ELR (cell line): ENCODE measurements around the gene DGAT2L6.

ENCODE experiments used
- DNase-seq: peaks from one replicate; pipeline ENCODE4 v3.0.0-alpha.2; 2015; ENCODE audit warnings: low read depth

DGAT2L6 gene

GRCh38 chrX:70176938-70177533, at the start of gene DGAT2L6:
TSS of gene DGAT2L6 (plus strand) at chrX:70177483. CDS start at chrX:70177583, 100 bp downstream.
- DNase-seq = no peak

GRCh38 chrX:70128071-70128470, 49.2 kb upstream of the DGAT2L6 start:
- no peak for DNase-seq

- DNase-seq = peak; percentile 26
These were observed 47.5 kb upstream of the DGAT2L6 start for GRCh38 chrX:70129816-70130215.

DNA sequence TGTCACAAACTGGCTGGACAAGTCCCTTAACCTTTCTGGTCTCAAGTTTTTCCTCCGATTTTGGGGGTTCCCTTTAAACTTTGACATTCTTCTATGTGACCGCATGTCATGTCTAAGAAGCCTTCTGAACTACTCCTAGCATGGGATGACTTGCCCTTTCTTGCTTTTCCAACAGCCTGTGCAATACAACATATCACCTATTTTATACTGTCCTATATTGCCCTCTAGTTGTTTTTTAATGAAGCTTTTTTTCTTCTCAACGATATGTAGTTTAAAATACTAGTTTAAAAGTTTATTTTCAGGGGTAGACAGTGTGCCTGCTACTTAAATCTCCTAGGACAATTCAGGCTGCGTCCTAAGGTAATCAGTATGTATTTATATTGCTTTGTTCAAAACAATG, 45.1 kb upstream of the DGAT2L6 start:
- peak; percentile 19 for DNase-seq

DNA sequence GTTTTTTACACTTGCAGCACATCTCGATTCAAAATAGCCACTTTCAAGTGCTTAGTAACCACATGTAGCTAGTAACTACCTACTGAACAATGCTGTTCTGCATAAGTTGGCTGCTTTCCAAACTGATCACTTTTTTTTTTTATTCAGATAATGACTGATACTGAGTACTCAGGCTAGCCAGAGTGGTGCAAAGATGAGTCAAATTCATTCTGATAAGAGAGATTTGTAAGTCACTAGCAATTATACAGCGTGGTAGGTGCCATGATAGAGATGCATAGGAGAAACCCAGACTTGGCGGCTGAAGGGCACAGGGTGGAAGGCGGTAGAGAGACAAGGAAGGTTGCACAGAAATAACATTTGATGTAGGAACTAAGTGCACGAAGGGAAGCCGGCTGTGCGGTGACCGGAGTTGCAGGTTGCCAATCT, 44.4 kb upstream of the DGAT2L6 start:
- DNase-seq = no peak

DNA sequence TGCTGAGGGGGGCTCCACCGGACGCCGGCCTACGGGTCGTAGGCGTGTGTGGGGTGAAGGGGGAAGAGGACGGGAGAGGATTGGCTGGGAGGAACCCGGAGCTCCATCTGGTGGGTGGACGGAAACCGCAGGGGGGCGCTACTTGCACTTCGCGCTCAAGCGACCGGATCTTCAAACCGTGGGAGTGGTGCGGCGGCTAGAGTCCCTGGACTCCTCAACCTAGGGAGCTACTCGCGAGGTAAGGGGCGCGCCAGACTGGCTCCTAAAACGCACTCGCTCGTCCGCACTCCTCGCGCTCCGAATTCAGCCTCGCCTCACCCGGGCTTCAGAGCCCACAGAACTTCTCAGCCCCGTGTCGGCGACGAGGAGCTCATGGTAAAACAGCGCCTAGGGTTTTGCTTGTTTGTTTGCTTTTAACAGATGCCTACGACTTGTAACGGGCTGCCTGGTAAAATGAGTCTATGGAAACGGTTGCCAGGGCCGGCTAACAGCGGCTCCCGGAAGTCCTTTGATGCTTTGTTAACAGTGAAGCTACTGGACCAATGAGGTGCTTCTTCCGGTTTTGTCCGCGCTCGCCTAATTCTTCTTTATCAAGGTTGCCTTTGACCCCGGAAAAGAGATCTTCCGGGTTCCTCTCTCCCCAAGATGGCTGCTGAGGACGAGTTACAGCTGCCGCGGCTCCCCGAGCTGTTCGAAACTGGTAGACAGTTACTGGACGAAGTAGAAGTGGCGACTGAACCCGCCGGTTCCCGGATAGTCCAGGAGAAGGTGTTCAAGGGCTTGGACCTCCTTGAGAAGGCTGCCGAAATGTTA, 43.8 kb upstream of the DGAT2L6 start, which contains the start of gene IGBP1:
IGBP1 (plus strand) TSS at position 145 of the 813 bp plus-strand sequence; CDS start at position 646, 501 bp downstream.
- DNase-seq = peak; percentile 89

GRCh38 chrX:70134116-70134477, 43.2 kb upstream of the DGAT2L6 start:
- peak; percentile 32 for DNase-seq

GRCh38 chrX:70138622-70139021, 38.7 kb upstream of the DGAT2L6 start:
- no peak for DNase-seq

- DNase-seq = no peak
These were observed 37.5 kb upstream of the DGAT2L6 start for GRCh38 chrX:70139736-70140135.

DNA sequence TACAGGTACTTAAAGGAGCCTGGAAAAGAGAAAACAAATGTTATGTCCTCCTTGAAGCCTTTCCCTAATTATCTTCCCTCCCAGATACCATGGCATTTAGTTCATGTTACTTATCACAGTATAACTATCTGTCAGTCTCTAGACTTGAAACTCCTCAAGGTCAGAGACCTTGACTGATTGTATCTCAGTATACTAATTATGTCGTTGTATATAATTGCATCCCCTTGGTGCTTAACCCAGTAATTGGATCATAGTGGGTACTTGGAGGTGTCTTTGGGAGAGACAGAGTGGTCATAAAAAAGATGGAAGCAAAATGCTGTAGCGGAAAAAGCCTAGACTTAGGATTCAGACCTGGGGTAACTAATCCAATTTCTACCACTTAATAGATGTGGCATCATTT, 35.9 kb upstream of the DGAT2L6 start:
- DNase-seq = no peak

- peak; percentile 78 for DNase-seq
These were observed 10.4 kb upstream of the DGAT2L6 start for GRCh38 chrX:70166601-70167590.

- peak; percentile 77 for DNase-seq
These were observed 8.8 kb upstream of the DGAT2L6 start for GRCh38 chrX:70168238-70169188.

DNA sequence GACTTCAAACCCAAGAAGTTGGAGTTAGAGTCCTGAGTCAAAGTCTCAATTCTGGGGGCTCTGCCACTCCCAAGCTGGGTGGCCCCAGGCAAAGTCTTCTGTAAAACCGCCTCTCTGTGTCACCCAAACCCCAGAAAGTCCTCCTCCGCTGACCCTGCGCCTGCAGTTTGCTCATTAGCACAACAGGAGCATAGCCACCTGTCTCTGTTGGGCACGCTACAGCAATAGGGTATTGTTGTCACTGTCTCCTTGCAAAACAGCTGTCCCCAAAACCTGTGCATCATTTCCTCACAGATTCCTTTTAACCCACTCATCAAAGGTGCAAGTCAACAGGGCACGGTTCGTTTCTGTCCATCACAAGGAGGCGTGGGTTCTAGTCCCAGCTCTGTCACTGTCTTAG, 8.0 kb upstream of the DGAT2L6 start:
- DNase-seq = no peak

DNA sequence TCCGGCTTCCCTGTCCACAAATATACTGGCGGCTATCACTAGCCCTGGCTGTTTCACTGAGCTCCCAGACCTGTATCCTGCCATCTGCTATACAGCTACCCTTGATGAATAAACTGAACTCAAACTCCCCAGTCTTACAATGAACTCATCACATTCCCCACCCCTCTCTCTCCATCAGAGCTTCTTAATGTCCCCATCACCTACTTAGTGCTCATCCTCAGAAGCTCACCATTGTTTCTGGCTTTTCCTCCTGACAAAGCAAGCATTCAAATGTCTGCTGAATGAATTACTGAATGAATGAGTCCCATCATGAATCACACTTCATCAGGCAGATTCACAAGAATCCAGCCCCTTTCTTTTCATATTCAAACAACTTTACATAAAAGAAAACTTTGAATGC, 5.7 kb upstream of the DGAT2L6 start:
- peak; percentile 23 for DNase-seq

GRCh38 chrX:70172221-70172620, 5.1 kb upstream of the DGAT2L6 start:
- DNase-seq = peak; percentile 23

GRCh38 chrX:70172964-70173363, 4.3 kb upstream of the DGAT2L6 start:
- DNase-seq = no peak

DNA sequence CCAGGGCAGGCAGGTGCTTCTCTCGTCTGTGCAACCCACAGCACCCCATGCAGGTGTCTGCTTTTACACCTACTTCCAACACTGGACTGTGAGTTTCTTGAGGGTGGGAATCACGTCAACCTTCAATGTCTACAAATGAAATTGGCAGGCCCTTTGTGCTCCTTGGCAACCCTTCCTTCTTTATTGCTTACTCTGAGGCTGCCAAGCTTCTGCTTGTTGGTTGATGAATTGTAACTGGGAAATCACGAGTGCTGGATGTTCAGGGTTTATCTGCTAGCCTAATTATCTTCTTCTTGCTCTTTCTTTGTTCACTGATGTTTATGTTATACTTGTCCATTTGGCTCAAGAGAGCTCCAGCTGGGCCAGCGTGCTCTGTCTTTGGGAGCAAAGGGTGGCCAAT, 2.5 kb upstream of the DGAT2L6 start:
- no peak for DNase-seq

DNA sequence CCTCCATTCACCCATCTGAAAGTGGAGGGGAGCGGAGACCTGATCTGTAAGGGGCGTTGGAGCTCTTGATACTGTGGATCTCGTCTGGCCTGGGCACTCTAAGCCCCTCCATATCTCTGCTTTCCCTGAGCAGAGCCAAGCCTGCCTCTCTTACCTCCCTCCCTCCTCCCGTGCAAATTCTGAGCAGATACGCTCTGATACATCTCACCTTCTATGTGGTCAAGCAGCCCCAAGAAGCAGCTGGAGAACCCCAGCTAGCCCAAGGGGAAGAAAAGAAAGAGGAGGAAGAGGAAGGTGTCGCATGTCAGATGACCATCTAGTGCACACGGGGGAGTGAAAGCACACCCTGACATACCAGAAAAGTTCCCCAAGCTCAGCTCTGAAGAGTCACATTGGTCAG, 1.9 kb upstream of the DGAT2L6 start:
- DNase-seq = no peak

- DNase-seq = no peak
These were observed 5.8 kb downstream of the DGAT2L6 start for GRCh38 chrX:70183091-70183490.

DNA sequence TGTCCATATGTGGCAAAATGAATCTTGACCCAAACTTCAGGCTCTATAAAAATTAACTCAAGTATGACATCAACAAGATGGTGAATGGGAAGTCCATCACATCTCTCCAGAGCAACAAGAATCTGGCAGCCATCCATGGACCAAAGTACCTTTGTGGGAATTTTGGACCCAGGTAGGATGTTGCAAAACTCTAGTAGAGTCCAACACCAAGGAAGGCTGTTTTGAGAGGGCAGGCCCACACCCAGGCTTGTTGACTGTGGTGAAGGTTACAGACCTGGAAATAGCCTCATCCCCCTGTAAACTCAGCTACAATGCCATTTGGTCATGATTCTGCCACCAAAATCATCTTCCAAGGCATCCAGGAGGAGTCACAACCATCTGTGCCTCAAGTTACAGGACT, 12.9 kb downstream of the DGAT2L6 start:
- no peak for DNase-seq
